H9 (cell line): ENCODE measurements around the gene GNMT. TPM values are rescaled to one million over a fixed set of nuclear protein-coding genes. Genes with fewer than 3 reads are reported as not detected.

Experiments used
- DNase-seq: peaks from one replicate; pipeline ENCODE4 v3.0.0-alpha.2; 2017
- H2AFZ ChIP-seq: one replicate; pipeline ENCODE4 v1.6.1; 2013; ENCODE audit warnings: mild to moderate bottlenecking, low read length, control low read depth, moderate library complexity
- H2AK5ac ChIP-seq: 2 replicates; pipeline ENCODE4 v1.6.1; 2013; ENCODE audit warnings: low read length, control low read depth, mixed read lengths; ENCODE audit not compliant: insufficient read length
- H2BK120ac ChIP-seq: one replicate; pipeline ENCODE4 v1.6.1; 2013; ENCODE audit warnings: low read depth, mild to moderate bottlenecking, low read length, control low read depth, inconsistent platforms; ENCODE audit not compliant: poor library complexity, severe bottlenecking
- H2BK12ac ChIP-seq: 2 replicates; pipeline ENCODE4 v1.6.1; 2013; ENCODE audit warnings: low read length, control low read depth, mixed read lengths, low read depth; ENCODE audit not compliant: insufficient read length
- H2BK15ac ChIP-seq: 2 replicates; pipeline ENCODE4 v1.6.1; 2013; ENCODE audit warnings: low read depth, low read length, control low read depth
- H2BK20ac ChIP-seq: one replicate; pipeline ENCODE4 v1.6.1; 2013; ENCODE audit warnings: low read depth, mild to moderate bottlenecking, low read length, control low read depth, inconsistent platforms; ENCODE audit not compliant: poor library complexity, severe bottlenecking
- H2BK5ac ChIP-seq: 2 replicates; pipeline ENCODE4 v1.6.1; 2013; ENCODE audit warnings: low read length, control low read depth, mixed read lengths; ENCODE audit not compliant: insufficient read length
- H3K14ac ChIP-seq: 2 replicates; pipeline ENCODE4 v1.6.1; 2013; ENCODE audit warnings: low read length, control low read depth; ENCODE audit not compliant: insufficient read depth
- H3K18ac ChIP-seq: 2 replicates; pipeline ENCODE4 v1.6.1; 2013; ENCODE audit warnings: low read depth, mild to moderate bottlenecking, mixed read lengths, low read length, control low read depth; ENCODE audit not compliant: insufficient read length
- H3K23ac ChIP-seq: 2 replicates; pipeline ENCODE4 v1.6.1; 2013; ENCODE audit warnings: low read length, control low read depth, mixed read lengths, low read depth; ENCODE audit not compliant: insufficient read length
- H3K23me2 ChIP-seq: 2 replicates; pipeline ENCODE4 v1.6.1; 2013; ENCODE audit warnings: low read depth, mild to moderate bottlenecking, mixed read lengths, low read length, control low read depth; ENCODE audit not compliant: insufficient read length, poor library complexity, severe bottlenecking
- H3K27ac ChIP-seq: 2 replicates; pipeline ENCODE4 v1.5.1; 2013; ENCODE audit warnings: low read length, control low read depth, mixed read lengths, low read depth; ENCODE audit not compliant: insufficient read length
- H3K27me3 ChIP-seq: 2 replicates; pipeline ENCODE4 v1.6.1; 2013; ENCODE audit warnings: low read length, control low read depth, inconsistent platforms; ENCODE audit not compliant: insufficient read depth
- H3K4ac ChIP-seq: 2 replicates; pipeline ENCODE4 v1.6.1; 2013; ENCODE audit warnings: low read depth, mild to moderate bottlenecking, control low read depth, inconsistent platforms, low read length, moderate library complexity
- H3K4me1 ChIP-seq: 2 replicates; pipeline ENCODE4 v1.6.1; 2013; ENCODE audit warnings: low read length, control low read depth, inconsistent platforms; ENCODE audit not compliant: insufficient read depth
- H3K4me2 ChIP-seq: 2 replicates; pipeline ENCODE4 v1.6.1; 2013; ENCODE audit warnings: low read length, control low read depth, mixed read lengths; ENCODE audit not compliant: insufficient read length, insufficient read depth
- H3K56ac ChIP-seq: 2 replicates; pipeline ENCODE4 v1.6.1; 2013; ENCODE audit warnings: low read depth, mild to moderate bottlenecking, mixed read lengths, low read length, control low read depth; ENCODE audit not compliant: insufficient read length
- H3K79me1 ChIP-seq: 2 replicates; pipeline ENCODE4 v1.6.1; 2013; ENCODE audit warnings: low read depth, mild to moderate bottlenecking, moderate library complexity, low read length, control low read depth, inconsistent platforms; ENCODE audit not compliant: insufficient read depth, poor library complexity, severe bottlenecking
- H3K79me2 ChIP-seq: 2 replicates; pipeline ENCODE4 v1.6.1; 2013; ENCODE audit warnings: low read length, control low read depth, inconsistent platforms; ENCODE audit not compliant: insufficient read depth
- H3K9ac ChIP-seq: 2 replicates; pipeline ENCODE4 v1.6.1; 2013; ENCODE audit warnings: low read length, control low read depth, mixed read lengths; ENCODE audit not compliant: insufficient read length; ENCODE audit errors: extremely low read depth
- H3K9me3 ChIP-seq: one replicate; pipeline ENCODE4 v1.6.1; 2013; ENCODE audit warnings: low read depth, low read length, inconsistent platforms; ENCODE audit not compliant: control insufficient read depth
- H3T11ph ChIP-seq: one replicate; pipeline ENCODE4 v1.6.1; 2013; ENCODE audit warnings: mild to moderate bottlenecking, low read length, control low read depth, inconsistent platforms
- H4K20me1 ChIP-seq: one replicate; pipeline ENCODE4 v1.6.1; 2013; ENCODE audit not compliant: control insufficient read depth, insufficient read length, insufficient read depth
- H4K5ac ChIP-seq: 2 replicates; pipeline ENCODE4 v1.6.1; 2013; ENCODE audit warnings: low read depth, mild to moderate bottlenecking, mixed read lengths, low read length, control low read depth; ENCODE audit not compliant: insufficient read length
- H4K8ac ChIP-seq: replicated peaks from 2 replicates; pipeline ENCODE4 v1.6.1; 2013; ENCODE audit warnings: low read length, control low read depth, mixed read lengths, low read depth; ENCODE audit not compliant: insufficient read length
- H4K91ac ChIP-seq: 2 replicates; pipeline ENCODE4 v1.6.1; 2013; ENCODE audit warnings: low read depth, mild to moderate bottlenecking, moderate library complexity, mixed read lengths, low read length, control low read depth; ENCODE audit not compliant: insufficient read length
- H3K27ac Mint-ChIP-seq, 3 experiments: 2 replicates in 2 of 3; 3 replicates in 1 of 3; pipeline ENCODE4 v1.8.0; 2020 to 2021; ENCODE audit warnings: mixed read lengths in 3 of 3, mild to moderate bottlenecking in 1 of 3, moderate library complexity in 1 of 3
- H3K27me3 Mint-ChIP-seq: 2 replicates; pipeline ENCODE4 v1.8.0; 2021; ENCODE audit warnings: low read depth, mild to moderate bottlenecking, moderate library complexity, mixed read lengths
- H3K36me3 Mint-ChIP-seq, 3 experiments: 2 replicates in 2 of 3; 3 replicates in 1 of 3; pipeline ENCODE4 v1.8.0; 2020 to 2021; ENCODE audit warnings: low read depth in 3 of 3, mixed read lengths in 3 of 3; ENCODE audit not compliant: insufficient read depth in 1 of 3
- H3K4me1 Mint-ChIP-seq, 2 experiments: 2 replicates each; pipeline ENCODE4 v1.8.0; 2020; ENCODE audit warnings: mixed read lengths in 2 of 2
- H3K4me3 Mint-ChIP-seq, 2 experiments: 2 replicates in 1 of 2; 3 replicates in 1 of 2; pipeline ENCODE4 v1.8.0; 2020 to 2021; ENCODE audit warnings: mild to moderate bottlenecking in 2 of 2, mixed read lengths in 2 of 2, moderate library complexity in 1 of 2
- H3K9me3 Mint-ChIP-seq, 2 experiments: 2 replicates in 1 of 2; 3 replicates in 1 of 2; pipeline ENCODE4 v1.8.0; 2020; ENCODE audit warnings: mild to moderate bottlenecking in 2 of 2, mixed read lengths in 2 of 2, moderate library complexity in 1 of 2
- CTCF ChIP-seq: fragments of 200-600 bp; sonication (generic); conservative IDR thresholded peaks from 3 replicates; pipeline ENCODE4 v1.8.0; 2021; ENCODE audit warnings: antibody characterized with exemption, mild to moderate bottlenecking
- WGBS: extraction: QIAGEN DNeasy Blood & Tissue Kit; methylation state at CpG from one replicate; pipeline ENCODE4 v1.1.7; 2013; ENCODE audit warnings: missing lambda C conversion rate, low lambda C conversion rate, mixed read lengths; ENCODE audit not compliant: insufficient read length; ENCODE audit errors: extremely low coverage; 5-methylcytosine and 5-hydroxymethylcytosine counted together
- total RNA-seq: library from RNA; stranded (reverse); gene quantifications from 2 replicates; pipeline ENCODE4 v1.2.1, GENCODE V29; 2021

The GNMT gene
- total RNA-seq, 1 experiment from 2014 or later: 1.1 TPM

GRCh38 chr6:42984001-42984923 lies 23.7 kb downstream of the GNMT start, which contains the start of gene PPP2R5D:
TSS of gene PPP2R5D (plus strand) at chr6:42984570. CDS start at chr6:42984678, 108 bp downstream.
- peaks cover 4% of the 10 kb centered on the region for H3K79me1 ChIP-seq
- Mint-ChIP-seq H3K27me3 (no peaks in the 10 kb centered on the region), H3K9me3 (no peaks in the 10 kb centered on the region), H3K36me3 (peaks cover 5 to 16% (median 8%) of the 10 kb centered on the region in 3 experiments), H3K4me3 (peak within 1 kb of the TSS; percentile 77 to 83), H3K4me1 (peaks cover 27 to 36% of the 10 kb centered on the region in 2 experiments), H3K27ac (peak within 1 kb of the TSS; percentile 93 to 94 (median 94))
- H2BK5ac ChIP-seq: no peak within 1 kb of the TSS
- no peak within 1 kb of the TSS for H3K27ac ChIP-seq
- H4K5ac ChIP-seq: no peak within 1 kb of the TSS
- peak within 1 kb of the TSS; percentile 74 for H2AFZ ChIP-seq
- no peaks in the 10 kb centered on the region for H4K20me1 ChIP-seq
- H3K18ac ChIP-seq: peak within 1 kb of the TSS; percentile 73
- no peak within 1 kb of the TSS for H4K8ac ChIP-seq
- peaks cover 9% of the 10 kb centered on the region for H3K23me2 ChIP-seq
- no peak within 1 kb of the TSS for H3K4ac ChIP-seq
- peak; percentile 99 for DNase-seq
- no peak within 1 kb of the TSS for H2BK15ac ChIP-seq
- no CpG with 5 or more reads among the region's 59 CpGs for WGBS
- H2AK5ac ChIP-seq: no peak within 1 kb of the TSS
- peak within 1 kb of the TSS; percentile 65 for H3K4me2 ChIP-seq
- H3T11ph ChIP-seq: no peak within 1 kb of the TSS
- H3K4me1 ChIP-seq: no peaks in the 10 kb centered on the region; the same call in 1 of the 2 replicates
- no peak within 1 kb of the TSS for H4K91ac ChIP-seq
- no peak for TF ChIP-seq CTCF
- no peak within 1 kb of the TSS for H2BK12ac ChIP-seq
- H3K27me3 ChIP-seq: no peaks in the 10 kb centered on the region
- H3K9me3 ChIP-seq: no peaks in the 10 kb centered on the region
- peak within 1 kb of the TSS; percentile 86 for H3K9ac ChIP-seq
- no peak within 1 kb of the TSS for H2BK20ac ChIP-seq
- no peak within 1 kb of the TSS for H3K23ac ChIP-seq
- H3K56ac ChIP-seq: no peak within 1 kb of the TSS
- H3K14ac ChIP-seq: peak within 1 kb of the TSS; percentile 62
- H3K79me2 ChIP-seq: no peaks in the 10 kb centered on the region; the same call in 1 of the 2 replicates
- H2BK120ac ChIP-seq: no peak within 1 kb of the TSS
